Smooth muscle cell (in vitro differentiated cells): ENCODE measurements around the gene CLTA. TPM values are rescaled to one million over a fixed set of nuclear protein-coding genes. Genes with fewer than 3 reads are reported as not detected.
A peak's percentile ranks its signal among the peaks of the same experiment; 100 is the strongest.

Experiments used
- DNase-seq: peaks from one replicate; lab custom pipeline; 2025; ENCODE audit not compliant: unreplicated experiment; lab: John Stamatoyannopoulos, UW
- H2AFZ ChIP-seq: fragments of 200-600 bp; sonication (generic); 2 replicates; pipeline ENCODE4 v1.6.0; 2016; ENCODE audit warnings: antibody characterized with exemption, low read depth, mild to moderate bottlenecking
- H3F3A ChIP-seq: fragments of 200-600 bp; sonication (generic); 2 replicates; pipeline ENCODE4 v1.6.0; 2017; ENCODE audit warnings: antibody characterized with exemption, low read depth
- H3K27ac ChIP-seq: fragments of 200-600 bp; sonication (generic); 2 replicates; pipeline ENCODE4 v1.5.1; 2016; ENCODE audit warnings: low read depth, mild to moderate bottlenecking
- H3K27me3 ChIP-seq: fragments of 200-600 bp; sonication (generic); 2 replicates; pipeline ENCODE4 v1.6.1; 2016; ENCODE audit warnings: low read depth, mild to moderate bottlenecking
- H3K36me3 ChIP-seq: fragments of 200-600 bp; sonication (generic); 2 replicates; pipeline ENCODE4 v1.5.1; 2016; ENCODE audit warnings: low read depth
- H3K4me1 ChIP-seq: fragments of 200-600 bp; sonication (generic); 2 replicates; pipeline ENCODE4 v1.5.1; 2016; ENCODE audit warnings: low read depth
- H3K4me2 ChIP-seq: fragments of 200-600 bp; sonication (generic); 2 replicates; pipeline ENCODE4 v1.6.0; 2016; ENCODE audit warnings: mild to moderate bottlenecking
- H3K4me3 ChIP-seq: fragments of 200-600 bp; sonication (generic); 2 replicates; pipeline ENCODE4 v1.5.1; 2016; ENCODE audit warnings: mild to moderate bottlenecking
- H3K79me2 ChIP-seq: fragments of 200-600 bp; sonication (generic); 2 replicates; pipeline ENCODE4 v1.6.0; 2016; ENCODE audit warnings: low read depth, mild to moderate bottlenecking
- H3K9ac ChIP-seq: fragments of 200-600 bp; sonication (generic); 2 replicates; pipeline ENCODE4 v1.6.0; 2016; ENCODE audit warnings: low read depth
- H3K9me3 ChIP-seq: fragments of 200-600 bp; sonication (generic); replicated peaks from 2 replicates; pipeline ENCODE4 v1.5.1; 2016; ENCODE audit warnings: low read depth
- H4K20me1 ChIP-seq: fragments of 200-600 bp; sonication (generic); 2 replicates; pipeline ENCODE4 v1.6.0; 2016; ENCODE audit warnings: low read depth
- CTCF ChIP-seq: fragments of 200-600 bp; sonication (generic); IDR thresholded peaks from 2 replicates; pipeline ENCODE4 v1.5.1; 2017; ENCODE audit warnings: borderline replicate concordance, mild to moderate bottlenecking, antibody characterized with exemption; ENCODE audit not compliant: insufficient read depth, poor library complexity, severe bottlenecking
- WGBS: methylation state at CpG from one replicate; pipeline ENCODE4 v1.1.7; 2016; ENCODE audit warnings: low lambda C conversion rate; 5-methylcytosine and 5-hydroxymethylcytosine counted together
- polyA plus RNA-seq: library from polyadenylated mRNA; unstranded; fragments of >200 nt; fragmentation: Nextera tagmentation; extraction: Ambion mirVana; gene quantifications from 2 replicates; pipeline ENCODE4 v1.2.1, GENCODE V29; 2016
- total RNA-seq: library from RNA; depleted of rRNA; stranded (reverse); fragments of >200 nt; gene quantifications from 2 replicates; pipeline ENCODE4 v1.2.3, GENCODE V29; 2014

The CLTA gene
- total and polyA plus RNA-seq, 2 experiments from 2014 or later, result 206 to 226 TPM

GRCh38 chr9:36151316-36152210 is 39.2 kb upstream of the CLTA start:
- Histone ChIP-seq H3K79me2 (no peaks in the 10 kb centered on the region), H3K4me2 (peak overlapping the region; percentile 28), H3F3A (peaks cover 35% of the 10 kb centered on the region), H3K27ac (peak overlapping the region; percentile 83), H3K4me3 (no peak overlapping the region), H4K20me1 (no peaks in the 10 kb centered on the region), H3K4me1 (peaks cover 1% of the 10 kb centered on the region), H3K9ac (peak overlapping the region; percentile 49), H3K36me3 (no peaks in the 10 kb centered on the region), H3K9me3 (peaks cover 3% of the 10 kb centered on the region), H2AFZ (no peak overlapping the region), H3K27me3 (no peaks in the 10 kb centered on the region)
- TF ChIP-seq CTCF, result no peak
- DNase-seq, result no peak
- WGBS, result 79% methylated on average over 14 of the region's 14 CpGs

DNA sequence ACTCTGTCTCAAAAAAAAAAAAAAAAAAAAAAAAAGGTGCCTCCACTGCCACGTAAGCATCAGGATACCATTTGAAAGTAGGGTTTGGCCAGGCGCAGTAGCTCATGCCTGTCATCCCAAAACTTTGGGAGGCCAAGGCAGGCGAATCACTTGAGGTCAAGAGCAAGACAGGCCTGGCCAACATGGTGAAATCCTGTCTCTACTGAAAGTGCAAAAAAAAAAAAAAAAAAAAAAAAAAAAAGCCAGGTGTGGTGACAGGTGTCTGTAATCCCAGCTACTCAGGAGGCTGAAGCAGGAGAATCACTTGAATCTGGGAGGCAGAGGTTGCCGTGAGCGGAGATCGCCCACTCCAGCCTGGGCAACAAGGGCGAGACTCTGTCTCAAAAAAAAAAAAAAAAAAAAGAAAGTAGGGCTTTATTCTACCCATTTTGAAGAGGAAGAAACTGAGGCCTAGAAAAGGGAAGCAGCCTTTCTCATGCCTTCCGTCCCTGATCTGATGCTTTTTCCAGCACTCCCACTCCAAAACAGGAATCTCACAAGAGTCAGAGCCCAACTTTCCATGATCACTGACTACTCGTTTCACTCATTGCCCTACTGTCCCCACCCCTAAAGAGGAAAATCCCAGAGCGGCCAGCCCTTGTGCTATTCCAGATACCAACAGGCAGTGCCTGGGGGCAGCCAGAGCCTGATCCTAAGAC is 37.8 kb upstream of the CLTA start:
- Histone ChIP-seq H4K20me1 (no peaks in the 10 kb centered on the region), H3K79me2 (no peaks in the 10 kb centered on the region), H3K9me3 (peaks cover 4% of the 10 kb centered on the region), H3K4me2 (no peak overlapping the region), H3K27me3 (no peaks in the 10 kb centered on the region), H2AFZ (no peak overlapping the region), H3K27ac (peak overlapping the region; percentile 100), H3K4me3 (no peak overlapping the region), H3K9ac (no peak overlapping the region), H3F3A (peaks cover 29% of the 10 kb centered on the region), H3K4me1 (no peaks in the 10 kb centered on the region), H3K36me3 (no peaks in the 10 kb centered on the region)
- 92% methylated on average over 10 of the region's 10 CpGs for WGBS
- TF ChIP-seq CTCF, result no peak
- no peak for DNase-seq

- H3K9me3 ChIP-seq, result peaks cover 4% of the 10 kb centered on the region
- H3K79me2 ChIP-seq, result no peaks in the 10 kb centered on the region
- H3F3A ChIP-seq, result peaks cover 25% of the 10 kb centered on the region
- H2AFZ ChIP-seq, result no peak overlapping the region
- H3K27me3 ChIP-seq, result no peaks in the 10 kb centered on the region
- no peaks in the 10 kb centered on the region for H3K36me3 ChIP-seq
- H3K4me2 ChIP-seq, result peak overlapping the region; percentile 61
- TF ChIP-seq CTCF, result no peak
- peak overlapping the region; percentile 93 for H3K9ac ChIP-seq
- no peaks in the 10 kb centered on the region for H3K4me1 ChIP-seq
- no peaks in the 10 kb centered on the region for H4K20me1 ChIP-seq
- peak overlapping the region; percentile 100 for H3K27ac ChIP-seq
- H3K4me3 ChIP-seq, result no peak overlapping the region
- 78% methylated on average over 9 of the region's 9 CpGs for WGBS
- DNase-seq, result no peak
Measured at GRCh38 chr9:36153746-36154145, 37.0 kb upstream of the CLTA start.
